Measurements from ENCODE around the gene AHNAK2.

- TF ChIP-seq BCL11A (tag by site-specific recombination; IDR thresholded peaks at IDR 0.05; ENCODE audit: low read depth) (no peak), CTCF (tag by site-specific recombination; IDR thresholded peaks at IDR 0.05) (no peak), ZNF138 (tag by site-specific recombination; IDR thresholded peaks at IDR 0.05; ENCODE audit: borderline replicate concordance) (no peak), TCF7L2 (IDR thresholded peaks at IDR 0.05; ENCODE audit: borderline replicate concordance, low read depth, low read length) (no peak), ZIC2 (tag by site-specific recombination; IDR thresholded peaks at IDR 0.05) (no peak), ZNF248 (tag by site-specific recombination; IDR thresholded peaks at IDR 0.05) (no peak), ZNF558 (tag by site-specific recombination; IDR thresholded peaks at IDR 0.05) (no peak), ZNF202 (tag by site-specific recombination; IDR thresholded peaks at IDR 0.05; ENCODE audit: borderline replicate concordance) (no peak), ZSCAN16 (tag by site-specific recombination; IDR thresholded peaks at IDR 0.05) (no peak), PATZ1 (tag by site-specific recombination; IDR thresholded peaks at IDR 0.05) (no peak), ZBTB8A (tag by site-specific recombination; IDR thresholded peaks at IDR 0.05) (no peak)
- TF ChIP-seq, protein P1, sequence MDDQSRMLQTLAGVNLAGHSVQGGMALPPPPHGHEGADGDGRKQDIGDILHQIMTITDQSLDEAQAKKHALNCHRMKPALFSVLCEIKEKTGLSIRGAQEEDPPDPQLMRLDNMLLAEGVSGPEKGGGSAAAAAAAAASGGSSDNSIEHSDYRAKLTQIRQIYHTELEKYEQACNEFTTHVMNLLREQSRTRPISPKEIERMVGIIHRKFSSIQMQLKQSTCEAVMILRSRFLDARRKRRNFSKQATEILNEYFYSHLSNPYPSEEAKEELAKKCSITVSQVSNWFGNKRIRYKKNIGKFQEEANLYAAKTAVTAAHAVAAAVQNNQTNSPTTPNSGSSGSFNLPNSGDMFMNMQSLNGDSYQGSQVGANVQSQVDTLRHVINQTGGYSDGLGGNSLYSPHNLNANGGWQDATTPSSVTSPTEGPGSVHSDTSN (CRISPR knock-in tag; IDR thresholded peaks at IDR 0.05) = no peak
Measured at GRCh38 chr14:104898870-104899510, 79.2 kb downstream of the AHNAK2 start.

Data from HEK293 (cell line).